ENCODE measurements around the gene CTSW.

The CTSW gene

GRCh38 chr11:65932558-65932919 lies 52.9 kb downstream of the CTSW start:
- no peak for DNase-seq

Data from NCI-H748 treated with DMSO at 0.1 percent for 48 hours (cell line).